Left colon (tissue), 2 donors: ENCODE data around the gene CACNA1H. TPM values are rescaled to one million over a fixed set of nuclear protein-coding genes. Genes with fewer than 3 reads are reported as not detected.
"Not testable (repeated sequence)": the region's sequence is repeated elsewhere in the genome, so short reads cannot be mapped to it uniquely, and the experiment has no call there.

Experiments used
- ATAC-seq: fragments of 200-7000 bp; cut with Tn5 transposase; one replicate; pipeline ENCODE4 v1.9.1; 2020; ENCODE audit warnings: mild to moderate bottlenecking, moderate library complexity
- DNase-seq, 2 donors: peaks; one replicate each; pipeline ENCODE4 v3.0.0-alpha.2; 2020
- intact Hi-C, 2 donors: fragments of 100-400 bp; cut with DNase I in 1 of 2; cut with micrococcal nuclease in 1 of 2; formaldehyde crosslinking; loops; one replicate each; pipeline versions ENCODE4 v1.11.2 to v1.14.0; 2022; cut with DNase I, micrococcal nuclease
- total RNA-seq, 2 donors: library from RNA; stranded (reverse); fragmentation: NEBNext Ultra II Directional; extraction: Animal tissue kit (Norgen Biotek cat#: 25700); gene quantifications; one replicate each; pipeline ENCODE4 v1.2.1, GENCODE V29; 2021
- donor health status: DM: no; HTN: no; CAD: no.
- donor health status: DM: yes; HTN: yes; CAD: no.

CACNA1H gene
- total RNA-seq, 2 donors from 2014 or later: 3.8 to 15.6 TPM

DNA sequence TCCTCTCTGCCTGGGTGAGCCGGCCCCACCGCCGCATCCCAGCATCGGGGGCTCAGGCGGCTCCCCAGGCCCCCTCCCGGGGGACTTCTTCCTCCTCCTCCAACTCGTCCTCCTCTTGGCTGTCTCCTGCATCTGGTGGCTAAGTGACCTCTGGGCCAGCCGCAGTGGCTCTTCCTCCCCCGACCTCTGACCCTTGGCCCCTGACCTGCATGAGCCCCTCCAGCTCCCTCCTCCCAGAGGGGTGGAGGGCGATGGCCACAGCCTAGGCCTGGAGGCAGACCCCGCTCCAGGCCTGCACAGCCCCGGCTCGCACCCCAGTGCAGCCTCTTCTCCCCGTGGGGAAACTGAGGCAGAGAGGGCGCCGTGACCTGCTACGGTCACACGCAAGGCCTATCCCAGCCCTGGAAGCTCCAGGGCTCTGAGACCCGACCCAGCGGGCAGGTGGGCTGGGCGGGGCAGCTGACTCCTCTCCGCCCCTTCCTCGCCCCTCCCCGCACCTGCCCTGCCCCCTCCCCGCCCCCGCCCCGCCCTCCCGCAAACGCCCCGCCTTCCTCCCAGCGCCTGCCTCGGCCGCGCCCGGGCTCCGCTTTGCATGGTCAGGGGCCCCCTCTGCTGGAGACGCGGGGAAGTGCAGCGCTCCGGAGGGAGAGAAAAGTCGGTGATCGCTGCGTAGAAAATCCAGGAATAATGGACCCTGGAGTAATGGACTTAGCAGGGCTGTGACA, 96.3 kb downstream of the CACNA1H start:
- DNase-seq, intact Hi-C loops: not testable (repeated sequence)
- peak; percentile 85 for ATAC-seq

- intact Hi-C loops, ATAC-seq, DNase-seq: not testable (repeated sequence)
These were observed 100.9 kb downstream of the CACNA1H start for GRCh38 chr16:1253701-1254364.

GRCh38 chr16:1254821-1255220, 101.9 kb downstream of the CACNA1H start:
- intact Hi-C loops, DNase-seq, ATAC-seq: not testable (repeated sequence)

GRCh38 chr16:1255276-1256122, 102.6 kb downstream of the CACNA1H start, which contains the start of gene TPSD1:
TSS of gene TPSD1 (plus strand) at chr16:1256069. CDS start at chr16:1256281, 212 bp downstream.
- ATAC-seq, intact Hi-C loops, DNase-seq: not testable (repeated sequence)

DNA sequence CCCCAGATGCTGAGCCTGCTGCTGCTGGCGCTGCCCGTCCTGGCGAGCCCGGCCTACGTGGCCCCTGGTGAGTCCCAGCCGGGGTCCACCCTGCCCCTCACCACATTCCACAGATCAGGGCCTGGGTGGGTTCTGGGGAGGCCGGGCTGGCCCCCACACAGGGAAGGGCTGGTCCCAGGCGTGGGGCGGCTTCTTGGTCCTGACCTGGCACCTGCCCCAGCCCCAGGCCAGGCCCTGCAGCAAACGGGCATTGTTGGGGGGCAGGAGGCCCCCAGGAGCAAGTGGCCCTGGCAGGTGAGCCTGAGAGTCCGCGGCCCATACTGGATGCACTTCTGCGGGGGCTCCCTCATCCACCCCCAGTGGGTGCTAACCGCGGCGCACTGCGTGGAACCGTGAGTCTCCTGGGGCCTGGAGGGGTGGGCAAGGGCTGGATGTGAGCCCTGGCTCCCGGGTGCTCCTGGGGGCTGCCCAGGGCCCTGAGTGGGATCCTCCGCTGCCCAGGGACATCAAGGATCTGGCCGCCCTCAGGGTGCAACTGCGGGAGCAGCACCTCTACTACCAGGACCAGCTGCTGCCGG, 103.5 kb downstream of the CACNA1H start:
- DNase-seq, ATAC-seq, intact Hi-C loops: not testable (repeated sequence)

DNA sequence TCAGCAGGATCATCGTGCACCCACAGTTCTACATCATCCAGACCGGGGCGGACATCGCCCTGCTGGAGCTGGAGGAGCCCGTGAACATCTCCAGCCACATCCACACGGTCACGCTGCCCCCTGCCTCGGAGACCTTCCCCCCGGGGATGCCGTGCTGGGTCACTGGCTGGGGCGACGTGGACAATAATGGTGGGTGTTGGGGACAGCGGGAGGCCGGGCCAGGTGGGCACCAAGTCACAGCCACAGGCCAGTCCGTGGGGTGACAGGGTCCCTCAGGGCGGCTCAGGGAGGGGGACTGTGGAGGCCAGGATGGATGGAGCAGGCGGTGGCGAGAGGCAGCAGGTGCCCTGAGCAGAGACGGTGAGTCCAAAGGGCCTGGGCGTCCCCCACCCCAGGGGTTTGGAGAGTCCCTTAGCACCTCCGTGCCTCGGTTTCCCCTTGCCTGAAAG, 104.0 kb downstream of the CACNA1H start:
- intact Hi-C loops: no loop called here
- DNase-seq (no peak), ATAC-seq (no peak)

- intact Hi-C loops: no loop called here
- ATAC-seq (no peak), DNase-seq (no peak)
These were observed 104.8 kb downstream of the CACNA1H start for GRCh38 chr16:1257561-1258224.

DNA sequence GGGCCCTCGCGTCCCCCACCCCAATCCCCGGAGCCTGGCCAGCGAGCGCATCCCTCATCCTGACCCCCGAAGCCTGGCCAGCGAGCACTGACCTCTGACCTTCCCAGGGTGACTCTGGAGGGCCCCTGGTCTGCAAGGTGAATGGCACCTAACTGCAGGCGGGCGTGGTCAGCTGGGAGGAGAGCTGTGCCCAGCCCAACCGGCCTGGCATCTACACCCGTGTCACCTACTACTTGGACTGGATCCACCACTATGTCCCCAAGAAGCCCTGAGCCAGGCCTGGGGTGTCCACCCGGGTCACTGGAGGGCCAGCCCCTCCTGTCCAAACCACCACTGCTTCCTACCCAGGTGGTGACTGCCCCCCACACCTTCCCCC, 105.3 kb downstream of the CACNA1H start:
- ATAC-seq (peak; percentile 48), DNase-seq (no peak)
- intact Hi-C loops: no loop called here

DNA sequence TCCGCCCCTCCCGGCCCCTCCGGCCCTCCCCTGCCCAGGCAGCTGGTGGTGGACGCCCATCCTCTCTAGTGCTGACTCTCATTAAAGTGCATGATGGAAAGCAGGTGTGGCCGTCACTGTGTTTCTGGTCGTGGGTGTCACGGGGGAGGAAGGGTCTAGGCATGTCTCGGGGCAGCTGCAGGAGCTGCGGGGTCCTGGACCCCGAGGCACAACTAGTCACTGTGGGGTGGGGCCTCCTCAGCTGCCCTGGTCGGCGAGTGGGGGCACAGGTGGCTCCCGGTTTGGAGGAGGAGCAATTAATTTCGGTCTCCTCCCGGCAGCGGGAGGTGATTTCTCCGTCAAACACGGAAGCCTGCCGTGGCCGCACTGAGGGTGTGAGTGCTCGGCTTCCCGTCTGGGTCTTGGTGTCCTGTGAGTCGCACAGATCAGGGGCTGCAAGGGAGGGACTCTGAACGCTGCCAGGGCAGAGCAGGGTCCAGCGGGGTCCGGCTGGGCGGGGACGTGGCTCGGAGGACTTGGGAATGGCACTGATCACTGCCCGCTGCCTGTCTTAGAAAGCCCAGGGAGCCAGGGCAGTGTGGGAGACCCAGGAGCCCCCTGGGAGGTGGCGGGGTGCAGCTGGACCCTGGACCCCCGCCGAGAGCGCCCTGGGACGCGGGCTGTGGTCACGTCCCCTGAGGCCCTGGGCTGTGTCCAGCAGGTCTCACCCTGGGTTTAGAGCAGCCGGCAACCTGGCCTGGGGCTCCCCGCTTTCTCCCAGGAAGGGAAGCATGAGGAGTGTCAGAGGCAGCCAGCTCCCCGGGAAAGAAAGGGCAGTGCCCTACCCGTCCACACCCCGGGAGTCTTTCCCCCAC, 106.2 kb downstream of the CACNA1H start:
- intact Hi-C loops: no loop called here
- peak; percentile 34 for ATAC-seq
- no peak for DNase-seq

DNA sequence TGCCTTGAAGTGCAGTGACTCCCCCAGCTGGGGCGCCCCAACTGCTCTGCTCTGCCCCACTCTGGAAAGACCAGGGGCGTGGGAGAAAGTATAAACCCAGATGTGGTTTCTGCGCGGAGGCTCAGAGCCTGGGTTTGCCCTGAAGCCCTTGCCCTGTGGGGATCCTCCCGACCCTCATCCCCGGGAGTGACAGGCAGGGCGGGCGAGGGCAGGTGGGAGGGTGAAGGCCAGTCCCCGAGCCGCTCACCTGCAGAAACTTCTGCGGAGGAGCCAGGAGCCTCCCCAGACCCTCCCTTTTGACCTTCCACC, 106.8 kb downstream of the CACNA1H start:
- DNase-seq (no peak), ATAC-seq (no peak)
- intact Hi-C loops: no loop called here

DNA sequence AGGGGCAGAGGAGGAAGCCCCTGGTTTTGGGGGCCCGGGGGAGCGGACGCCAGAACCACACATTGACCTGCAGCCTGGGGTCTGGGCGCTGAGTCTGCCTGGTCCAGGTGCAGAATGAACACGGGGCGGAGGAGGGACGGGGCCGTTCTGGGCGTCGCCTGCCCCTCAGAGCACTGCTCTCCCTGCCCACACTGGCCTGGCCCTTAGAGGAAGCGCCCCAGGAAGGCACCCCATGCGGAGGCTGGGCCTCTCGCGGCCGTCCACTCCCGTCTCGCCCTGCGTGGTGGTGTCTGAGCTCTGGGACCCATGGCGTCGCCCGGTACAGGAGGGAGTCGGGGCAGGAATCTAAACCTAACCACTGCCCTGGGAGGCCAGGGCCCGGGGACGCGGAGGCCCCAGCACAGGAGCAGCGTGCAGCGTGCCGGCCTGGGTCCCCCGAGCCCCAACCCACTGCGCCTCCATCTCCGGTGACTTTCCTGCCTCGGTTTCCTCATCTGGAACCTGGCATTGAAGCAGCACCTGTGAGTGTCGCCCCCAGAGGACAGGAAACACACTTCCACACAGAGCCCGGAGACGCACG, 107.3 kb downstream of the CACNA1H start:
- DNase-seq: no peak
- no peak for ATAC-seq
- intact Hi-C loops: no loop called here

- intact Hi-C loops: no loop called here
- ATAC-seq (no peak), DNase-seq (no peak)
These were observed 108.4 kb downstream of the CACNA1H start for GRCh38 chr16:1261131-1261892.

DNA sequence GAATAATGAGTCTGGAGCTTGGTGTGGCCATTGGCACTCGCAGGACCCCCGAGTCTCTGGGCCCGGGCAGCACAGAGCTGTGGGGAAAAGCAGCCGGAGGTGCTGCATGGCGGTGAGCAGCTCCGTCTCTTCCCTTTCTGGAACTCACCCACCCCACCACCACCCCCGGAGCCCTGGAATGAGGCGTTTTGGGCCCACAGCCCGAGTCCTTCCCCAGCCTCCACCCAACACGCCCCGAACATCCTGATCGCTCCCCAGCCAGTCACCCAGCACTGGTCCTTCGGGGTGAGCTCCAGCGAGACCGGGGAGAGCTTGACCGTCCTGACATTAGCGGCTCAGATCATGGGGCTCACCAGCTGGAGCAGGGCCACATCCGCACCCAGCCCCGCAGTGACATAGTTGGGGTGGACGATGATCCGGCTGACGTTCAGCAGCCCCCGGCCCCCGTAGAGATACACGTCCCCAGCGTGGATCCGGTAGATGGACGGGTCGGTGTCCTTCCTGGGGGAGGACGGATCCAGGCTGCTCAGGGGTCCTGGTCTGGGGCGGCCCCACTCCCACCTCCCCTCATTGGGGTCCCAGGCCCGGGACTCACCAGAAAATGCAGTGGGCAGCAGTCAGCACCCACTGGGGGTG, 109.4 kb downstream of the CACNA1H start:
- intact Hi-C loops: no loop called here
- DNase-seq (no peak), ATAC-seq (no peak)

DNA sequence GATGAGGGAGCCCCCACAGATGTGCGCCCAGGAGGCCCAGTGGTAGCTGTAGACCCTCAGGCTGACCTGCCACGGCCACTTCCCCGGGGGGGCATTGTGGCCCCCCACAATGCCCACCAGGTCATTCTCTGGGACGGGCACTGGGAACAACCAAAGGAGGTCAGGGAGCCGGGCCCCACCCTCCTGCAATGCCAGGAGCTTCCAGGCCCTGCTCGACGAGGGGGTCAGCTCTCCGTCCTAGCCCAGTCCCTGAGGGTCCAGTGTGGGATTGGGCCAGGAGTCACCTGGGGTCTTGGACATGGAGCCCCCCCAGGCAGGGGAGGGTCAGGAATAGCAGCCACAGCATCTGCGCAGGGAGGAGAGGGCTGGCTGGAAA, 109.9 kb downstream of the CACNA1H start:
- DNase-seq (no peak), ATAC-seq (no peak)
- intact Hi-C loops: no loop called here

GRCh38 chr16:1263591-1264344, 110.9 kb downstream of the CACNA1H start:
- ATAC-seq (no peak), DNase-seq (no peak)
- intact Hi-C loops: no loop called here
